ENCODE measurements around the gene PALLD.
"Not testable (repeated sequence)": the region's sequence is repeated elsewhere in the genome, so short reads cannot be mapped to it uniquely, and the experiment has no call there.

PALLD gene

DNA sequence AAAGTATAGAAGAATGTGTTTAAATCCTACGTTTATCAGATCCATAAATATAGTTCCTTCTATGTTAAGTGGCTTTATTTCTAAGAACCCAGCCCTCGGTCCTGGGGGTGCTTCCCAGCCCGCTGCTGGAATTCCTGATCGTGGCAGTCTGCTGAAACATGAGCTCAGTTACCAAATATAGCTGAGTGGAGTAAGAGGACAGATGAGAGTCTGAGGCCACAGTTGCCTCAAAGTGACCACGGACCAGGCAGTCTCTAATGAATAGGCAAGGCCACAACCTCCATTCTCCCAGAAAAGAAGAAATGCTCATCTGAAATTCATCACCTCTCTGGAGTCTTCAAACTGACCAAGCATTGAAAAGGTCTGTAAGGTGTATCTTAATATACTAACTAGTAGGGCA, at the start of gene PALLD:
TSS of gene PALLD (plus strand) at position 219 of the 400 bp plus-strand sequence.
- DNase-seq = no peak

DNA sequence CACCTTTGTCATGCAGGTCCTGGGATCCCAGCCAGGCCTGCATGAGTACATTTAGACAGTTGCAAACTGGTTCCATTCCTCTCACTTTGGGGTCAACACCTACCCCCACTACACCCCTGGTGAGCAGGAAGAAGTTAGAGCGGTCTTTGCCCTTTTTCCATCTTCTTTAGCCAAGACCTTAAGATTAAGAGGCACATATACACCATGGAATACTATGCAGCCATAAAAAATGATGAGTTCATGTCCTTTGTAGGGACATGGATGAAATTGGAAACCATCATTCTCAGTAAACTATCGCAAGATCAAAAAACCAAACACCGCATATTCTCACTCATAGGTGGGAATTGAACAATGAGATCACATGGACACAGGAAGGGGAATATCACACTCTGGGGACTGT, 47.8 kb upstream of the PALLD start:
- not testable (repeated sequence) for DNase-seq

DNA sequence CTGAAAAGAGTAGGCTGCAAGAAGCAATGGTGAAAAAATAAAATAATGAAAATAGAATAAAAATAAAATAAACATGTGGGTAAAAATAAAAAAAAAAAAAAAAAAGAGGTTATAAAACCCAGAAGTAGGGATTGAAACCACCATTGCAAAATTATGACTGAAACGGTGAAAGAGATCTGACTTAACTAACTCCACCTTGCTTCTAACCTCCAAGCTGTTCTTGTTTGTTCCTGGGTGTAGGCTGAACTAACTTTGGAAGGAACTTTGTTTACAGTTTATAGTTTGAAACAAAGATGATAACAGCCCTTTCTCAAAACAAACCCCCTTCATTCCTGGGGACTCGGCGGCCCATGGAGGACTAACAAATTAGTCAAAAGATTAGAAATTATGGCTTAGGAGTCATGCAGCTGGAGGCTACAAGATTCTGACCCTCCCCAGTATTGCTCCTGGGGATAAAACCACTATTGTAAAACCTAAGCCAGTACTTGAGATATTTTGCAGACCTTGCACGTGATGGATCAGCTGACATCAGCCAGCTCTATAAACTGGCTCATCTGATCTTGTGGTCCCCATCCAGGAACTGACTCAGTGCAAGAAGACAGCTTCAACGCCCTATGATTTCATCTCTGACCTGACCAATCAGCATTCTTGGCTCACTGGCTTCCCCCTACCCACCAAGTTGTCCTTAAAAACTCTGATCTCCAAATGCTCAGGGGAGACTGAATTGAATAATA, 47.0 kb upstream of the PALLD start:
- peak; percentile 44 for DNase-seq

DNA sequence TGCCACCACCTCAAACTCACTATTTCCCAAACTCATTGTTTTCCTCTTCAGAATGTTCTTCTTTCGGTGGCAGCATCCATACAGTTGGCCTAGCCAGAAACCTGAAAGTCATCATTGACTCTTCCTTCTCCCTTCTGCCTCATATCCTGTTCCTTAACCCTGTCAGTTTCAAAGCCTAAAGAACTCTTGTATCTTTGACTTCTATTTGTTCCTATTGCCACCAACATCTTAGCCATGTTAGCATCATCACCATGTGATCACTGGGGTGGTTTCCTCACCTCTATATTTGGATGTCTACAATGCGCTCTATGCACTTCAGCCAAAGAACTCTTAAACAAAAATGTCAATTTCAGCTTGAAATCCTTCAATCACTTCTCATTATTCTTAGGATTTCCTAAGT, 45.5 kb upstream of the PALLD start:
- no peak for DNase-seq

DNA sequence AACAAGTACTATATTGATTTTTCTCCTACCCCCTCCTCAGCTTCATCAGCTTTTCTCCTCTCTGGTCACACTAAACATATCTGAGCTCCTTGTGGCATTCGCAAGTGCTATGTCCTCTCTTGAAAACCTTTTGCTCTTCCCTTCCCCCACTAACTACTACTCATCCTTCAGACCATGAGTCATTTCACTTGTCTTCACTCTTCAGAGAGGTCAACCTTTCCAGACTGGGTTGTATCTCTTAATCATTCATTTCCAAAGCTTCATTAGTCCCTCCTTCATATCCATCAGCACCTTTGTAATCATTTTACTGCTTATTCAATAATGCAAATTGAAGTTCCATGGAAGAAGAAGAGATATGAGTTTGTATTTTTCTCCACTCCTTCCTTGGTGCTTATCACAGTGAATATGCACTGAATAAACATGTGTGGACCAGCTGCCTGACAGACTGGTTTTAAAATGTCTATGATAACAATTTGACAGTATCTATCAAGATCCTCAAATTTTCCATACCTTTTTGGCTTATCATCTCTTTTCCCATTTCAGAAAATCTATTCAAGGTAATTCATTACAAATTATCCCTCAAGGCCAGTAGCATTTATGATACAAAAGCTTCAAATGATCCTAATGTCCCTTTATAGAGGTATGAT, 45.0 kb upstream of the PALLD start:
- DNase-seq = peak; percentile 33

DNA sequence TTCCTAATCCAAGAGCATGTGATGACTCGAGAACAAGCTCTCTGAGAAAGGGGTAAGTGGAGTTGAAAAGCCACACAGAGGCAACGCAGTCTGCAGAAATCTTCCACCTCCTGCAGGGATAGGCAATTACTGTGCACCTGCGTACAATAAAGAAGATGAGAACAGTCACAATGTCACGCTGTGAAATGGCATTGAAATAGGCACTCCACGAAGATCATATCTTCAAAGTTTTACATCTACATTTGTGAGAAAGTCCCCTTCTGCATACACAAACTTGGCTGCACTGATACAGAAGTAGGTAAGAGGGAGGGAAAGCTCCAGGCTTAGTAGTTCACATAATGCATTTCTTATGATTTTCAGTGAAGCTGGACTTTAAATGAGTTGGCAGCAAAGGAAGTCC, 43.7 kb upstream of the PALLD start:
- DNase-seq = no peak

DNA sequence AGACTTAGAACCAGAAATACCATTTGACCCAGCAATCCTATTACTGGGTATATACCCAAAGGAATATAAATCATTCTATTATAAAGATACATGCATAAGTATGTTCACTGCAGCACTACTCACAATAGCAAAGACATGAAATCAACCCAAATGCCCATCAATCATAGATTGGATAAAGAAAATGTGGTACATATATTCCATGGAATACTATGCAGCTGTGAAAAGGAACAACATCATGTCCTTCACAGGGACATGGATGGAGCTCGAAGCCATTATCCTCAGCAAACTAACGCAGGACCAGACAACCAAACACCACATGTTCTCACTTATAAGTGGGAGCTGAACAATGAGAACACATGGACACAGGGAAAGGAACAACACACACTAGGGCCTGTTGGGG, 38.6 kb upstream of the PALLD start:
- not testable (repeated sequence) for DNase-seq

DNA sequence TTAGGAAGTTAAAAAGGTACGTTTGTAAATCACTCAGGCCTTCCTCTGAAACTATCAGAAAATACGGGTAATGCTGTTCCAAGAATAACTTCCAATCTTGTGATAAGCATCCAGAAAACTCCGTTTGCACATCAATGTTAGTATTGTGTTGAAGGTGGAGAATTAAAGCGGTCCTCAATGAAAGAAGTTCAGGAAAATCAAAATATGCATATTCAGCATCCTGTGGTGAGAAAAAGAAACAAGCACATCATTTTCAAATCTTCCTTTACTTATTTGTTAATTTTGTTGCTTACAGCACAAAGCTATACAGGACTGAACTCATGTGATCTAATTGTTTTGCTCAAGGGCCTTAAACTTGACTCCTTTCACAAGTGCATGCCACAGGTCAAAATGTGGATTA, 35.0 kb upstream of the PALLD start:
- DNase-seq = no peak

DNA sequence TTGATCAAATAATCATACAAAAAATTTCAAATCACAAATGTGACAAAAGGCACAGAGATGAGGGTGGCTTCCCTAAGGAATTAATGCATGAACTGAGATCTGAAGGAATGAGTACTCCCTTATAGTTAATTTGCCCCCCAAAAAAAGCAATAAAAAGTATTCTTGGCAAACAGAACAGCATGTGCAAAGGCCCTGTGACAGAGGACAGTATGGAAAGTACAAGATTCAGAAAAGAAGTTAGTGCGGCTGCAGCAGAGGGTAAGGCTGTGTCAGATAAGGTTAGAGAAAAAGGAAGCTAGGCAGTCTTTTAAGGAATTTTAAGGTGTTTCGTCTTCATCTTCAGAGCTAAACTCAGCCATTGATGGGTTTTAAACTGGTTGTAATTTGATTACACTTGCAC, 23.9 kb upstream of the PALLD start:
- DNase-seq = no peak

DNA sequence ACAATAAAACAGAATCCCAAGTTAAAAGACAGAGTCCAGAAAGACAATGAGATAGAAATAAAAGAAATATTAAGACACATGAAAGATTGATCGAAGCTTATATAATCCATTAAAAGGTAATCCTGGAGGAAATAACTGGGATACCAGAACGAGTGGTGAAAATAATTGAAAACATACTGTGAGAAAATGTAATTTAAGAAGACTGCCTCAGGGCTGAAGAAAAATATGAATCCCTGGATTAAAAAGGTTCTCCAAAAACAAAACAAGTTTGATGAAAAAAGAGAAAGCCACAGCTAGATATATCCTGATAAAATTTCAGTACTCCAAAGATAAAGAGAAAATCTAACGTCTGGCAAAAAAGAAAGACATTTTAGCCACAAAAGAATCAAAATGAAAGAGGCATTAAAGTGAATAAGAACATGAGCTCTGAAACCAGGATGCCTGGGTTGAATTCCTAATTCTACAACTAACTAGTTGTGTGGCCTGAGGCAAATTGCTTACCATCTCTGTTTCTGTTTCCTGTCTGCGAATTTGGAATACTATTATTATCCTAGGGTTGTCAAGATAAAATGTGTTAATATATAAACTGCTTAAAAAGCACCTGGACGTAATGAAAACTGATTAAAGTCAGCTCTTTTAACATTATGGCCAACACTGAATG, 22.1 kb upstream of the PALLD start:
- DNase-seq = no peak

DNA sequence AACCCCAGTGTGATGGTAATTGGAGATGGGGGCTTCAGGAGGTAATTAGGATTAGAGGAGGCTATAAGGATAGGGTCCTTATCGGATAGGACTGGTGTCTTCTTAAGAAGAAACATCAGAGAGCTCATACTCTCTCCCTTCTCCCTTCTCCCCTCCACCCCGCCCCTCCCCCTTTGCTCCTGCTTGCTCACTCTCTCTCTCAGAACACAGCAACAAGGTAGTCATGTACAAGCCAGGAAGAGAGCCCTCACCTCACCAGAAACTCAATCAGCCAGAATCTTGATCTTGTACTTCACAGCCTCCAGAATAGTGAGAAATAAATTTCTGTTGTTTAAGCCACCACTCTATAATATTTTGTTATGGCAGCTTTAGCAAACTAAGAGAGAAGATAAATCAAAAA, 21.1 kb upstream of the PALLD start:
- peak; percentile 10 for DNase-seq

DNA sequence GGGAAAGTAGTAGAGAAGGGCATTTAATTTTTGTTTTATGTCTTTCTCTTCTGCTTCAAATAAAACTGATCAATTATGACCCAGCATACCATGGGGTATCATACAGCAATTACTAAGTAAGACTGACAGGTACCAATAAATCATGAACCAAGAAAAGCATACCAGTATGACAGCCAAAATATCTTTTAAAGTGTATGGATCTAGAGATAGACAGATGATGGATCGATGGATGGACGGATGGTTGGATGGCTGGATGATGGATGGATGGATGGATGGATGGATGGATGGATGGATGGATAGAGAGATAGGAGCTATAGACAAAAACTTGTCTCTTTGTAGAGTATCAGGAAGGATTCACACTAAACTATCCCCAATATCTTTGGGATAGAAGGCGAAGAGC, 18.0 kb upstream of the PALLD start:
- DNase-seq = no peak

DNA sequence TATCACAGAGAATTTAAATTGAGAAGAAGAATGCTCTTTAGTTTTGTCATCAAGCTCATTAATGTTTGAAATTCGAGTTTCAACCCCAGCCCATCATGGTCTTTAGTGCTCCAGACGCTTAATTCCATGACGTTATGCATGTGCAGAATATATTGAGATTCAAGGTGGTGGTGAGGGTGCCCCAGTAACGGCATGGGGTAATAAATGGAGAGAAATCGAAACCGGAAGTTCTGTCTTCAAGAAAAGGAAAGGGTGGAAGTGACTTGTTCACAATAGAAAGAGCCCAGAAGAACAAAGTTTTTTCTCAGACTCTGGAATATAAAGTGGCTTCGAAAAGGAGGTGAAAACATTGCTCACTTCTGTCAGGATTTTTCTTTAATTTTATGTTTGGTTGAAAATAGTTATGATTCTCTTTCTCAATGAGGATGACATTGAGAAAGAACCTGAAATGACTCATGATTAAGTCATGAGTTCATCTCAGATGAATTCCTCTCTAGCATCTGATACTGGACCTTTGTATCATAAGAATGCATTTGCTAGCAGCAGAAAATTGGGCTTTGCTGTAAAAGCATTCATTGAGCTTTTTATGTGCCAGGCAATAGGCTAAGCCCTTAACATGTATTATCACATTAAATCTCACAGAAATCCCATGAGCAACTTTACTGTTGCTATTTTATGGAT, 15.8 kb upstream of the PALLD start:
- peak; percentile 91 for DNase-seq

DNA sequence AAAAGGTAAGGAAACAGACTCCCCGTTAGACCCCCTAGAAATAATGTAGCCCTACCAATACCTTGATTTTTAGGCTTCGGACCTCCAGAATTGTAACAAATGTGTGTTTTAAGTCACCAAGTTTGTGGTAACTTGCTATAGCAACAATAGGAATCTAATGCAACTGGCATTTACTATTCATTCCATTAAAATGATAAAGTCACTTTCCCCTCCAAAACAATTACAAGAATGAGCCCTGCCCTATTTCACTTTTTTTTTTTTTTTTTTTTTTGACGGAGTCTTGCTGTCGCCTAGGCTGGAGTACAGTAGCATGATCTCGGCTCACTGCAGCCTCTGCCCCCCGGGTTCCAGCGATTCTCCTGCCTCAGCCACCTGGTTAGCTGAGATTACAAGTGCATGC, 13.0 kb upstream of the PALLD start:
- DNase-seq = no peak

DNA sequence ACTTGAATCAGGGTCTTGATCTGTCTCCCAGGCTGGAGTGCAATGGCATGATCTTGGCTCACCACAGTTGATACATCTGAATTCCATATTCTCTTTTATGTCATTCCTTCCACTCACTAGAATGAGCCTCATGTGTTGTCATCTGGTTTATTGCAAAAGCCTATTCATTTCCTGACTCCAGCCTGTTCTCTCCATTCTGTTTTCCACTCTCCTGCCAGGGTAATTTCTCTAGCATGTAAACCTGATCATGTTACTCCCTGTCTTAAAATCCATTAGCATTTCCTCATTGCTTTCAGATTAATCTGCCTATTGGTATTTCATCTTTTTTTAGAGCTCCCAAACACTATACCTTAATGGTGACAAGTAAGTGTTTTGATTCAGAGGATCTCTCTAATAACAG, 12.2 kb upstream of the PALLD start:
- no peak for DNase-seq

DNA sequence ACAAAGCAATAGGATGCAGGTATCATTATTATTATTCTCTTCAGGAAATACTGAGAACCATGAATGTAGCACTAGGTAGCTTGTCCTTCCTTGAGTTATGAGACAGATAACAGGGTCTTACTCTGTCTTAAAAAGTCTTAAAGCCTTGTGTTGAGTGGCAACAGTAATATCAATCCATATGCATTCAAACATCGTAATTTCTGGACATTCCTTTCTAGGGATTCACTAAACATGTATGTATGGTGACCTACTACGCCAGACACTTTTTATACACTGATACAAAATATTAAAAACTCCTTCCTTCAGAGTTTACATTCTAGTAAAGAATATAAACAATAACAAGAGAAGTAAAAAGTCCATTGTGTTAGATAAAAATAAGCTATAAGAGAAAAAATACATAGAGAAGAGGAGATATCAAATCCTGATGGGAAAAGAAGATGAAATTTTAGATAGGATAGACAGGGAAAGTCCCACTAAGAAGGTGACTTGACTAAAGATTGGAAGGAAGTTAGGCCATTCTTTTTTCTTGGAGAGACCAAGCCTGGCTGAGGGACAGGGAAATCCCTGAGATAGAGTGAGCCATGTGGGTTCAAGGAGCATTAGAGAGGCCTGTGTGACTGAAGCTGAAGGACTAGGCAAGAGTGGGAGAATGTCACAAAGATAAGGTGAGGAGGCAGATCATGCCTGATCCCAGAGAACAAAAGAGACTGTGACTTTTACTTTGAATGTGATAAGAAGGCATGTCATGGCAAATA, 11.5 kb upstream of the PALLD start:
- no peak for DNase-seq

DNA sequence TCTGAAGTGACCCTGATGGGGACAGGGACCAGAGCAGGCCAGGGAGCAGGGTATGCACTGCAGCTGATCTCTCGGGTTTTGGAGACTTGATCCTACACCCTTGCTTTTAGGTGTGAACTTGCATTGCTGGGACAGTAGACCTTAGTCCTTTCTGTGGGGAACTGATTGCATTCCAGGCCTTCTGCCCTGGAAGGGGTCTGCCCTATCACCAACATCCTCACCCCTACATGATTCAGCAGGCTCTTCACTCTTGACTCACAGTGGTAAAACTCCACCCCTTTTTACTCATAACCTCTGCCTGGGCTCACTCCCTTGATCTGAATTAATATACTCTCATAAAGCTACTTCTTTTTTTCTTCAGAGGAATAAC, 10.0 kb upstream of the PALLD start:
- peak; percentile 81 for DNase-seq

DNA sequence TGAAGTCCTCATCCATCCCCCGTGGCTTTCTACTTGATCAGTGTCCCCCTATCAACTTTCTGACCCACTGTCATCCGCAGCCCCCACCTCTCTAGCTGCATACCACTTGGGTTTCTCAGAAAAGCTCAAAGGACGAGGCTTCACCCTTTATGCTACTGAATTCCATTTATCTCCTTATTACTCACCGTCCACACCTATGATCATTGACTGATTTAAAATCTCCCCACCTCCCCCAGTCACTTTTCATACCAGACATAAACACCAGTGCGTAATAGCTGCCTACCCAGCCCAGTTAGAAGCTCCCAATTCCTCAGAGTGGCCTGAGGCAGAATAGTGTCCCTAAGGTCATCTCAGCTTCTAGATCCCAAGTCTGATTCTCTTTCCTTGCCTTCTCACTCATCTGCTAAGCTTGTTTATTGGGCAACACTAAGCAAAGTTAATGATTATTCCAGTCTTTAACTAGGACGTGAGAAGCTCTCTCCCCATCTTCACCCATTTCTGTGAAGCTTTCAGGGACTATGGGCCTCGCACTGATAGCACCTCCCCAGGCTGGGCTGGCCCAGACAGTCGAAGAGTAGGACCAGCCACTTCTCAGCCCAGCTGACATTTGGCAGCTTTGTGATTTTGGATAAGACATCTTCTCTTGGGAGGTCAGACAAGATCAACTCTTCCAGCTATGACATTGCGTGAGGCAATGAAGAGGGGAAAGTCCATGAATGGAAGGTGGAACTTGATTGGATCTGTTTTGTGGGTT, 9.4 kb upstream of the PALLD start:
- no peak for DNase-seq

DNA sequence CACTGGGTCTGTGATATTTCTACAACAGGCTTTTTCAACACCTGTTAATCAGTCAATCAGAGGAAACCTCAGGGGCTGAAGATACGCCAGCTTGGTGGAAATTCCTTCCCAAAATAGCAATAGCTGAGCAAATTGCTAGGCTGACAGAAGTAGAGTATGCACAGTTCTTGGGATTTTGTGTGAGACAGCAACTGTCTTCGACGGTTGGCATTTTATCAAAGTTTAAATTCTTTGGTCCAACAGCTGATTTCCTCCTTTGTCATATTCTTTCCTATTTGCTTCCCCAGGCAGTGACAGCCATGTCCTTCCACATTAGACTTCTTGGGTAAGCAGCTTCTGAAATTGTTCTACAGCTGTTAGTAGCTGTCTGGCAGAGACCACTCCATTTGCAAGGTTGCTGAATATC, 8.0 kb upstream of the PALLD start:
- no peak for DNase-seq

DNA sequence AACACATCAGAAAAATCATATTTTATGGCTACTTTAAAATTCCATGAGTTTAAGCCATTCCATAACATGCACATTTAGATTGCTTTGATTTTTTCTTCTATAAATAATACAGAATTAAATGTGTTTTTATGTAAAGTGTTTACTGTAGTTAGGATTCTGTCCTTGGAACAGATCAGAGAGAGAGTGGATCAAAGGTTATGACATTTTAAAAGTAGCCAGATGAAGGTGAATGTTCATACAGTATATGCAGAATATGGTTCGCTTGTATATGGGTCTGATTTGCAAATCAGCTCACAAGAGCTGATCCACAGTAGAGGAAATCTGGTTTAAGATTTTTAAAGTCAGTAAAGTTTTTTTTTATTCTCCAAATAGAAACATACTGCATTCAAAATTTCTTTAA, 7.2 kb upstream of the PALLD start:
- DNase-seq = no peak

DNA sequence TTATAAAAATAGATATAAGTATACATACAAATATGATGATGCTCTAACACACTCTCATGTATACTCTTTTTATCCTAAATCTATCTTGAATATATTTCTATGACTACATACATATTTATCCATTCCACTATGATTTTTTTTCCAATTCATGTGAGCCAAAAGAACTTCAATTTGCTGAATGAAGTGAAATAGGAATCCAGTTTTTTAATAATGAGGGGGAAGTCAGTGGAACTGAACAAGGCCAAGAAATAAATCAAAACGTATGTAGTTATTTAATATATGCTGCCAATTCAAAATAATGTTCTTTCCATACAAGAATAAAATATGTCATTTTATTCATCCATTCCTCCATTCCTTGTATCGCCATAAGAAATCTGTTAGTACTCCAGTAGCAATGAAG, 6.1 kb upstream of the PALLD start:
- DNase-seq = no peak

DNA sequence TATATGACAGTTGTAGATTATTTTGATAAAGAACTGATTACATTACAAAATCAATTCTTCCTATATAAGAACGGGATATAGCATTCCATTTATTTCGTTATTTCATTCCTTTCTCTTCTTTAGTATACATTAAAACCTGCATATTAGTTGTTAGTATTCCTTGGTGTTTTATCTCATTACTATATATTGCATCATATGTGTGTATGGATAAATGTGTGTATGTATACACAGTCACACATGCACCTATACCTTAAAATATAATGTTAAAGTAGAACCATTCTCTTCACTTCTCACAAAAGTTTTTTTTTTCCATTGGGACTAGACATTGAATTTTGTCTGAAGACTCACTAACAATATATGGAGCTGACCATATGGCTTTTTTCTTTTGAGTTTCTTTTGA, 5.3 kb upstream of the PALLD start:
- DNase-seq = no peak
